ENCODE measurements around the gene BCL11A. TPM values are rescaled to one million over a fixed set of nuclear protein-coding genes. Genes with fewer than 3 reads are reported as not detected.

BCL11A gene
- total RNA-seq, 1 experiment from 2014 or later: 0.29 TPM

GRCh38 chr2:60525899-60526298 is 27.6 kb downstream of the BCL11A start:
- no peak for DNase-seq
- Mint-ChIP-seq H3K9me3 (ENCODE audit: unreplicated experiment) (no peaks in the 10 kb centered on the region), H3K36me3 (ENCODE audit: insufficient read depth, unreplicated experiment) (no peaks in the 10 kb centered on the region), H3K4me1 (ENCODE audit: low read depth, unreplicated experiment) (peaks cover 16% of the 10 kb centered on the region), H3K27me3 (ENCODE audit: insufficient read depth, unreplicated experiment) (no peaks in the 10 kb centered on the region), H3K27ac (ENCODE audit: unreplicated experiment) (no peak overlapping the region), H3K4me3 (ENCODE audit: unreplicated experiment) (no peak overlapping the region)
- TF ChIP-seq, protein P1, sequence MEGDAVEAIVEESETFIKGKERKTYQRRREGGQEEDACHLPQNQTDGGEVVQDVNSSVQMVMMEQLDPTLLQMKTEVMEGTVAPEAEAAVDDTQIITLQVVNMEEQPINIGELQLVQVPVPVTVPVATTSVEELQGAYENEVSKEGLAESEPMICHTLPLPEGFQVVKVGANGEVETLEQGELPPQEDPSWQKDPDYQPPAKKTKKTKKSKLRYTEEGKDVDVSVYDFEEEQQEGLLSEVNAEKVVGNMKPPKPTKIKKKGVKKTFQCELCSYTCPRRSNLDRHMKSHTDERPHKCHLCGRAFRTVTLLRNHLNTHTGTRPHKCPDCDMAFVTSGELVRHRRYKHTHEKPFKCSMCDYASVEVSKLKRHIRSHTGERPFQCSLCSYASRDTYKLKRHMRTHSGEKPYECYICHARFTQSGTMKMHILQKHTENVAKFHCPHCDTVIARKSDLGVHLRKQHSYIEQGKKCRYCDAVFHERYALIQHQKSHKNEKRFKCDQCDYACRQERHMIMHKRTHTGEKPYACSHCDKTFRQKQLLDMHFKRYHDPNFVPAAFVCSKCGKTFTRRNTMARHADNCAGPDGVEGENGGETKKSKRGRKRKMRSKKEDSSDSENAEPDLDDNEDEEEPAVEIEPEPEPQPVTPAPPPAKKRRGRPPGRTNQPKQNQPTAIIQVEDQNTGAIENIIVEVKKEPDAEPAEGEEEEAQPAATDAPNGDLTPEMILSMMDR (IDR thresholded peaks at IDR 0.05; ENCODE audit: insufficient read depth in 1 of 2, low read depth in 1 of 2, low read length in 1 of 2, severe bottlenecking in 1 of 2, unreplicated experiment in 1 of 2): no peak
- BruUV-seq (replicated peaks): no TSS peak
- Histone ChIP-seq H3K36me3 (ENCODE audit: control insufficient read depth, insufficient read depth, low read length) (no peaks in the 10 kb centered on the region), H3K27me3 (replicated peaks; ENCODE audit: control insufficient read depth, insufficient read depth, low read length) (no peaks in the 10 kb centered on the region), H3K4me3 (ENCODE audit: low read depth, low read length) (no peak overlapping the region), H3K9me3 (no peaks in the 10 kb centered on the region), H3K4me1 (no peaks in the 10 kb centered on the region; the same call in 1 of the 2 replicates)
- intact Hi-C loops (cut with micrococcal nuclease; ENCODE audit: unreplicated experiment): no loop called here
- ChIA-PET POLR2A (no interaction called here), CTCF (no interaction called here)

DNA sequence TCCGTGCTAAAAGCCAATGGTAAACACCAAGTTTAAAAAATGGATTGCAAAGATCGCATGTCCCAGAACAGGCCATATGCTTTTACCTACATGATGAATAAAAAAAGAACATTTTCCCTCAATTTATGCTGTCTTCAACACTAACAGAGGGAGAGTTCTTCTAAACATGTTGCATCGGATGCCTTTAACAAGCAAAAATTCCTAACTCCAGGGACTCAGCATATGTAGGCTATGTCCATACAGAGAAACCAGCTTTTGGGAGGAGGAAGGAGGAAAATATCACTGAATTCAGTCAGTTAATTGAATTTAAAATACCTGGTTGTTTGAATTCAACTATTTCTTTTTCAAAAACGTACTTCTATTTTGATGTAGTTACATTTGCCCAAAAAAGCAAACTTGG is 28.6 kb downstream of the BCL11A start:
- intact Hi-C loops (cut with micrococcal nuclease; ENCODE audit: unreplicated experiment): no loop called here
- ChIA-PET POLR2A (no interaction called here), CTCF (no interaction called here)
- H3K9me3 ChIP-seq: no peaks in the 10 kb centered on the region
- no TSS peak for BruUV-seq (replicated peaks)
- Mint-ChIP-seq H3K4me1 (ENCODE audit: low read depth, unreplicated experiment) (peaks cover 6% of the 10 kb centered on the region), H3K36me3 (ENCODE audit: insufficient read depth, unreplicated experiment) (no peaks in the 10 kb centered on the region), H3K4me3 (ENCODE audit: unreplicated experiment) (no peak overlapping the region), H3K27me3 (ENCODE audit: insufficient read depth, unreplicated experiment) (no peaks in the 10 kb centered on the region), H3K9me3 (ENCODE audit: unreplicated experiment) (no peaks in the 10 kb centered on the region), H3K27ac (ENCODE audit: unreplicated experiment) (no peak overlapping the region)
- TF ChIP-seq, protein P1 (IDR thresholded peaks at IDR 0.05; ENCODE audit: insufficient read depth in 1 of 2, low read depth in 1 of 2, low read length in 1 of 2, severe bottlenecking in 1 of 2, unreplicated experiment in 1 of 2): no peak
- H3K4me1 ChIP-seq: no peaks in the 10 kb centered on the region
- no peak overlapping the region for H3K4me3 ChIP-seq (ENCODE audit: low read depth, low read length)
- no peaks in the 10 kb centered on the region for H3K27me3 ChIP-seq (replicated peaks; ENCODE audit: control insufficient read depth, insufficient read depth, low read length)
- no peak for DNase-seq
- H3K36me3 ChIP-seq (ENCODE audit: control insufficient read depth, insufficient read depth, low read length): no peaks in the 10 kb centered on the region

- intact Hi-C loops (cut with micrococcal nuclease; ENCODE audit: unreplicated experiment): no loop called here
- no peaks in the 10 kb centered on the region for H3K9me3 ChIP-seq
- no TSS peak for BruUV-seq (replicated peaks)
- H3K36me3 ChIP-seq (ENCODE audit: control insufficient read depth, insufficient read depth, low read length): no peaks in the 10 kb centered on the region
- H3K4me3 ChIP-seq (ENCODE audit: low read depth, low read length): no peak overlapping the region
- no peak overlapping the region for H3K4me3 Mint-ChIP-seq (ENCODE audit: unreplicated experiment)
- H3K4me1 Mint-ChIP-seq (ENCODE audit: low read depth, unreplicated experiment): peaks cover 4% of the 10 kb centered on the region
- TF ChIP-seq, protein P1 (IDR thresholded peaks at IDR 0.05; ENCODE audit: insufficient read depth in 1 of 2, low read depth in 1 of 2, low read length in 1 of 2, severe bottlenecking in 1 of 2, unreplicated experiment in 1 of 2): no peak
- no peak overlapping the region for H3K27ac Mint-ChIP-seq (ENCODE audit: unreplicated experiment)
- ChIA-PET POLR2A (no interaction called here), CTCF (no interaction called here)
- H3K27me3 Mint-ChIP-seq (ENCODE audit: insufficient read depth, unreplicated experiment): no peaks in the 10 kb centered on the region
- H3K36me3 Mint-ChIP-seq (ENCODE audit: insufficient read depth, unreplicated experiment): no peaks in the 10 kb centered on the region
- H3K9me3 Mint-ChIP-seq (ENCODE audit: unreplicated experiment): no peaks in the 10 kb centered on the region
- no peak for DNase-seq
- no peaks in the 10 kb centered on the region for H3K4me1 ChIP-seq
- no peaks in the 10 kb centered on the region for H3K27me3 ChIP-seq (replicated peaks; ENCODE audit: control insufficient read depth, insufficient read depth, low read length)
Measured at GRCh38 chr2:60523963-60524362, 29.5 kb downstream of the BCL11A start.

Data from Caco-2 (cell line).